T-helper 17 cell (primary cell): ENCODE data around the gene KCNIP2. TPM values are rescaled to one million over a fixed set of nuclear protein-coding genes. Genes with fewer than 3 reads are reported as not detected.

ENCODE experiments used
- ATAC-seq: fragments of 150-1000 bp; cut with Tn5 transposase; 2 replicates; pipeline ENCODE4 v1.10.0; 2021; ENCODE audit warnings: mild to moderate bottlenecking, moderate library complexity
- DNase-seq, 3 donors: peaks; one replicate each; pipeline versions ENCODE4 v3.0.0 to v3.0.0-alpha.2; 2020 to 2021
- H3K9me3 ChIP-seq: one replicate; pipeline ENCODE4 v1.7.0; 2013; ENCODE audit warnings: low read length, mild to moderate bottlenecking; ENCODE audit not compliant: control insufficient read depth, poor library complexity, severe bottlenecking
- H3K27ac Mint-ChIP-seq: one replicate; pipeline ENCODE4 v1.8.0; 2022; ENCODE audit warnings: mild to moderate bottlenecking, moderate library complexity, mixed read lengths
- H3K27me3 Mint-ChIP-seq: one replicate; pipeline ENCODE4 v1.8.0; 2022; ENCODE audit warnings: mixed read lengths
- H3K36me3 Mint-ChIP-seq: one replicate; pipeline ENCODE4 v1.8.0; 2022; ENCODE audit warnings: low read depth, mixed read lengths
- H3K4me1 Mint-ChIP-seq: one replicate; pipeline ENCODE4 v1.8.0; 2022; ENCODE audit warnings: mild to moderate bottlenecking, mixed read lengths
- H3K4me3 Mint-ChIP-seq: one replicate; pipeline ENCODE4 v1.8.0; 2022; ENCODE audit warnings: mild to moderate bottlenecking, moderate library complexity, mixed read lengths
- total RNA-seq, 4 donors: library from RNA in 2 of 4; stranded (reverse) in 2 of 4; gene quantifications; one replicate each; pipeline ENCODE4 v1.2.3 and lab custom pipeline; 2022 to 2026

KCNIP2 gene
- 1 to 10 TPM; 2.9 to 4.1 TPM for total RNA-seq
- total RNA-seq (lab: John Stamatoyannopoulos, UW), result 2.0 to 2.1 reads per million in 2 donors

- Mint-ChIP-seq H3K36me3 (no peaks in the 10 kb centered on the region), H3K27me3 (no peaks in the 10 kb centered on the region), H3K4me1 (peaks cover 39% of the 10 kb centered on the region), H3K27ac (peak within 1 kb of the TSS; percentile 77), H3K4me3 (peak within 1 kb of the TSS; percentile 88)
- DNase-seq (peak; percentile 47 to 69 (median 57)), ATAC-seq (peak; percentile 70)
- H3K9me3 ChIP-seq, result no peaks in the 10 kb centered on the region
These were observed at the start of gene KCNIP2 for GRCh38 chr10:101843032-101844021. TSS of gene KCNIP2 (minus strand) at chr10:101843800. CDS start at chr10:101843568, 232 bp downstream.

GRCh38 chr10:101892782-101893391 lies 49.3 kb upstream of the KCNIP2 start:
- H3K27ac Mint-ChIP-seq, result no peak overlapping the region
- no peaks in the 10 kb centered on the region for H3K9me3 ChIP-seq
- peaks cover 2% of the 10 kb centered on the region for H3K36me3 Mint-ChIP-seq
- no peaks in the 10 kb centered on the region for H3K27me3 Mint-ChIP-seq
- no peak for ATAC-seq
- peaks cover 5% of the 10 kb centered on the region for H3K4me1 Mint-ChIP-seq
- no peak overlapping the region for H3K4me3 Mint-ChIP-seq
- DNase-seq, result no peak

GRCh38 chr10:101889256-101890210 lies 45.9 kb upstream of the KCNIP2 start:
- H3K4me1 Mint-ChIP-seq, result peaks cover 10% of the 10 kb centered on the region
- peaks cover 2% of the 10 kb centered on the region for H3K36me3 Mint-ChIP-seq
- no peaks in the 10 kb centered on the region for H3K9me3 ChIP-seq
- ATAC-seq (peak; percentile 75), DNase-seq (peak; percentile 26 to 60 (median 27))
- H3K4me3 Mint-ChIP-seq, result peak overlapping the region; percentile 9
- H3K27ac Mint-ChIP-seq, result peak overlapping the region; percentile 43
- no peaks in the 10 kb centered on the region for H3K27me3 Mint-ChIP-seq

- H3K4me3 Mint-ChIP-seq, result no peak overlapping the region
- no peak overlapping the region for H3K27ac Mint-ChIP-seq
- H3K9me3 ChIP-seq, result no peaks in the 10 kb centered on the region
- DNase-seq (no peak), ATAC-seq (no peak)
- peaks cover 2% of the 10 kb centered on the region for H3K36me3 Mint-ChIP-seq
- H3K27me3 Mint-ChIP-seq, result no peaks in the 10 kb centered on the region
- peaks cover 10% of the 10 kb centered on the region for H3K4me1 Mint-ChIP-seq
These were observed 44.8 kb upstream of the KCNIP2 start for GRCh38 chr10:101888251-101888949.

- Mint-ChIP-seq H3K4me1 (peaks cover 9% of the 10 kb centered on the region), H3K4me3 (no peak overlapping the region)
- no peak for ATAC-seq
These were observed 44.2 kb upstream of the KCNIP2 start for GRCh38 chr10:101887775-101888174.

GRCh38 chr10:101886521-101887312 lies 43.1 kb upstream of the KCNIP2 start:
- no peak for ATAC-seq
- H3K9me3 ChIP-seq, result no peaks in the 10 kb centered on the region
- H3K27ac Mint-ChIP-seq, result peak overlapping the region; percentile 29
- H3K4me3 Mint-ChIP-seq, result no peak overlapping the region
- DNase-seq, result no peak
- peaks cover 11% of the 10 kb centered on the region for H3K4me1 Mint-ChIP-seq
- no peaks in the 10 kb centered on the region for H3K27me3 Mint-ChIP-seq
- H3K36me3 Mint-ChIP-seq, result peaks cover 2% of the 10 kb centered on the region

More at GRCh38 chr10:101887775-101888174, 44.2 kb upstream of the KCNIP2 start:
- H3K27ac Mint-ChIP-seq, result no peak overlapping the region
- no peak for DNase-seq
- H3K27me3 Mint-ChIP-seq, result no peaks in the 10 kb centered on the region
- H3K36me3 Mint-ChIP-seq, result peaks cover 2% of the 10 kb centered on the region
- no peaks in the 10 kb centered on the region for H3K9me3 ChIP-seq

- ATAC-seq, result no peak
- Mint-ChIP-seq H3K27ac (no peak overlapping the region), H3K36me3 (peaks cover 5% of the 10 kb centered on the region), H3K4me3 (no peak overlapping the region), H3K27me3 (no peaks in the 10 kb centered on the region), H3K4me1 (peaks cover 10% of the 10 kb centered on the region)
- H3K9me3 ChIP-seq, result no peaks in the 10 kb centered on the region
- no peak for DNase-seq
These were observed 37.6 kb upstream of the KCNIP2 start for GRCh38 chr10:101881036-101881774.

GRCh38 chr10:101880232-101880573 lies 36.6 kb upstream of the KCNIP2 start:
- ATAC-seq (no peak), DNase-seq (no peak)
- H3K36me3 Mint-ChIP-seq, result peaks cover 3% of the 10 kb centered on the region
- H3K27ac Mint-ChIP-seq, result no peak overlapping the region
- no peaks in the 10 kb centered on the region for H3K9me3 ChIP-seq
- H3K4me3 Mint-ChIP-seq, result no peak overlapping the region
- no peaks in the 10 kb centered on the region for H3K27me3 Mint-ChIP-seq
- peaks cover 17% of the 10 kb centered on the region for H3K4me1 Mint-ChIP-seq

GRCh38 chr10:101879456-101880231 lies 36.0 kb upstream of the KCNIP2 start:
- H3K9me3 ChIP-seq, result no peaks in the 10 kb centered on the region
- Mint-ChIP-seq H3K27ac (no peak overlapping the region), H3K36me3 (peaks cover 3% of the 10 kb centered on the region), H3K27me3 (no peaks in the 10 kb centered on the region), H3K4me3 (no peak overlapping the region), H3K4me1 (peaks cover 18% of the 10 kb centered on the region)
- no peak for DNase-seq
- ATAC-seq, result no peak

- ATAC-seq, result no peak
- no peak overlapping the region for H3K4me3 Mint-ChIP-seq
These were observed 35.3 kb upstream of the KCNIP2 start for GRCh38 chr10:101878869-101879268.

More at GRCh38 chr10:101878869-101879268, 35.3 kb upstream of the KCNIP2 start:
- Mint-ChIP-seq H3K36me3 (peaks cover 3% of the 10 kb centered on the region), H3K4me1 (peaks cover 15% of the 10 kb centered on the region), H3K27ac (peak overlapping the region; percentile 16), H3K27me3 (no peaks in the 10 kb centered on the region)
- DNase-seq, result no peak
- H3K9me3 ChIP-seq, result no peaks in the 10 kb centered on the region
